H1 (cell line): ENCODE results near the gene RAB43. TPM values are rescaled to one million over a fixed set of nuclear protein-coding genes. Genes with fewer than 3 reads are reported as not detected.

Source experiments
- CTCF ChIA-PET: fragments of 300-600 bp; sonication (Branson Sonifier 250); formaldehyde crosslinking; loops from one replicate; lab custom pipeline; 2021; ENCODE audit not compliant: partially characterized antibody; lab: Charles Lee
- POLR2A ChIA-PET: fragments of 300-600 bp; sonication (Branson Sonifier 250); formaldehyde crosslinking; loops from one replicate; lab custom pipeline; 2021; ENCODE audit warnings: inconsistent platforms; ENCODE audit not compliant: partially characterized antibody; lab: Charles Lee
- DNase-seq, 2 experiments: peaks; one replicate each; pipeline versions ENCODE4 v3.0.0 to v3.0.0-alpha.2; 2010 to 2022; ENCODE audit warnings: low spot score in 2 of 2, low read depth in 1 of 2, mixed read lengths in 1 of 2
- FAIRE-seq: peaks from 2 replicates; lab custom pipeline; 2011; peaks lifted over from hg19 to GRCh38; lab: Jason Lieb, UNC
- H2AFZ ChIP-seq: 2 replicates; pipeline ENCODE4 v1.8.1; 2012; ENCODE audit warnings: low read length, inconsistent platforms
- H2AK5ac ChIP-seq: 2 replicates; pipeline ENCODE4 v1.6.1; 2013; ENCODE audit warnings: low read depth, low read length
- H2BK120ac ChIP-seq: replicated peaks from 2 replicates; pipeline ENCODE3; 2013; ENCODE audit warnings: low read depth, low read length, inconsistent platforms
- H2BK12ac ChIP-seq: 2 replicates; pipeline ENCODE4 v1.6.1; 2013; ENCODE audit warnings: low read depth, low read length
- H2BK15ac ChIP-seq: 2 replicates; pipeline ENCODE4 v1.6.1; 2013; ENCODE audit warnings: low read length
- H2BK20ac ChIP-seq: 2 replicates; pipeline ENCODE4 v1.6.1; 2013; ENCODE audit warnings: low read length
- H2BK5ac ChIP-seq: 2 replicates; pipeline ENCODE4 v1.6.1; 2013; ENCODE audit warnings: low read depth, low read length
- H3K14ac ChIP-seq: 2 replicates; pipeline ENCODE4 v1.6.1; 2013; ENCODE audit warnings: inconsistent platforms; ENCODE audit not compliant: insufficient read length
- H3K18ac ChIP-seq: 2 replicates; pipeline ENCODE4 v1.6.1; 2013; ENCODE audit warnings: low read length; ENCODE audit errors: extremely low read depth
- H3K23ac ChIP-seq: 2 replicates; pipeline ENCODE4 v1.6.1; 2013; ENCODE audit warnings: inconsistent platforms; ENCODE audit not compliant: insufficient read length
- H3K23me2 ChIP-seq: 2 replicates; pipeline ENCODE4 v1.6.1; 2013; ENCODE audit warnings: low read depth, low read length
- H3K27ac ChIP-seq: 2 replicates; pipeline ENCODE4 v1.6.1; 2011; ENCODE audit warnings: low read depth, low read length, inconsistent platforms
- H3K27me3 ChIP-seq, 4 experiments: replicated peaks in 1 of 4; 1 replicate in 1 of 4; 2 replicates in 3 of 4; pipeline versions ENCODE4 v1.6.1 to v1.8.1; 2011 to 2013; ENCODE audit warnings: low read length in 3 of 4, mild to moderate bottlenecking in 3 of 4, inconsistent platforms in 2 of 4, mixed read lengths in 2 of 4, moderate library complexity in 1 of 4; ENCODE audit not compliant: control insufficient read depth in 3 of 4, insufficient read depth in 3 of 4; ENCODE audit errors: extremely low read depth in 1 of 4
- H3K36me3 ChIP-seq, 4 experiments: 2 replicates each; pipeline versions ENCODE4 v1.6.1 to v1.8.1; 2011 to 2013; ENCODE audit warnings: mild to moderate bottlenecking in 4 of 4, low read length in 3 of 4, moderate library complexity in 2 of 4, control low read depth in 1 of 4, inconsistent platforms in 1 of 4; ENCODE audit not compliant: insufficient read depth in 4 of 4, control insufficient read depth in 2 of 4
- H3K4ac ChIP-seq: replicated peaks from 2 replicates; pipeline ENCODE3; 2013; ENCODE audit warnings: low read length, low read depth, mixed read lengths, inconsistent platforms; ENCODE audit not compliant: insufficient read length
- H3K4me1 ChIP-seq, 4 experiments: replicated peaks in 1 of 4; 1 replicate in 1 of 4; 2 replicates in 3 of 4; pipeline versions ENCODE4 v1.6.1 to v1.8.1; 2011 to 2013; ENCODE audit warnings: low read length in 3 of 4, inconsistent platforms in 2 of 4, mixed read lengths in 1 of 4; ENCODE audit not compliant: insufficient read depth in 4 of 4, control insufficient read depth in 3 of 4
- H3K4me2 ChIP-seq, 2 experiments: 2 replicates each; pipeline versions ENCODE4 v1.6.1 to v1.8.1; 2011 to 2013; ENCODE audit warnings: low read depth in 2 of 2, low read length in 2 of 2, control low read depth in 1 of 2, inconsistent platforms in 1 of 2, mild to moderate bottlenecking in 1 of 2; ENCODE audit not compliant: insufficient read depth in 1 of 2
- H3K4me3 ChIP-seq, 4 experiments: fragments of 200-600, 300-600 bp in 1 of 4; sonication (generic), shearing (Covaris generic), sonication (Bioruptor Twin) in 1 of 4; 2 replicates each; pipeline versions ENCODE4 v1.5.1 to v1.8.1; 2011 to 2016; ENCODE audit warnings: low read length in 4 of 4, low read depth in 3 of 4, control low read depth in 2 of 4, inconsistent platforms in 2 of 4, mild to moderate bottlenecking in 2 of 4, mixed read lengths in 1 of 4, moderate library complexity in 1 of 4; ENCODE audit not compliant: insufficient read depth in 2 of 4; ENCODE audit errors: extremely low read depth in 1 of 4
- H3K56ac ChIP-seq: replicated peaks from 2 replicates; pipeline ENCODE3; 2013; ENCODE audit warnings: low read depth, mild to moderate bottlenecking, mixed read lengths, low read length, inconsistent platforms; ENCODE audit not compliant: insufficient read length
- H3K79me1 ChIP-seq: 2 replicates; pipeline ENCODE4 v1.6.1; 2013; ENCODE audit warnings: low read depth, low read length, control low read depth
- H3K79me2 ChIP-seq, 2 experiments: 2 replicates each; pipeline versions ENCODE4 v1.6.1 to v1.8.1; 2012 to 2013; ENCODE audit warnings: low read length in 2 of 2, mild to moderate bottlenecking in 2 of 2, inconsistent platforms in 1 of 2; ENCODE audit not compliant: insufficient read depth in 2 of 2, control insufficient read depth in 1 of 2
- H3K9ac ChIP-seq, 4 experiments: replicated peaks in 1 of 4; 1 replicate in 1 of 4; 2 replicates in 3 of 4; pipeline versions ENCODE4 v1.6.1 to v1.8.1; 2011 to 2013; ENCODE audit warnings: low read depth in 3 of 4, low read length in 3 of 4, control low read depth in 2 of 4, mild to moderate bottlenecking in 2 of 4, moderate library complexity in 2 of 4, inconsistent platforms in 1 of 4; ENCODE audit errors: extremely low read depth in 1 of 4
- H3K9me3 ChIP-seq, 2 experiments: 2 replicates each; pipeline versions ENCODE4 v1.6.1 to v1.8.1; 2012 to 2013; ENCODE audit warnings: mild to moderate bottlenecking in 2 of 2, moderate library complexity in 2 of 2, control low read depth in 1 of 2, inconsistent platforms in 1 of 2, low read depth in 1 of 2, low read length in 1 of 2, mixed read lengths in 1 of 2; ENCODE audit not compliant: insufficient read depth in 2 of 2
- H4K20me1 ChIP-seq, 2 experiments: replicated peaks in 1 of 2; 2 replicates each; pipeline versions ENCODE3 to v1.8.1; 2011 to 2013; ENCODE audit warnings: inconsistent platforms in 2 of 2, low read length in 2 of 2, mild to moderate bottlenecking in 1 of 2; ENCODE audit not compliant: insufficient read depth in 2 of 2, control insufficient read depth in 1 of 2
- H4K5ac ChIP-seq: 2 replicates; pipeline ENCODE4 v1.6.1; 2013; ENCODE audit warnings: low read length, low read depth, mixed read lengths, inconsistent platforms; ENCODE audit not compliant: insufficient read length
- H4K8ac ChIP-seq: 2 replicates; pipeline ENCODE4 v1.8.0; 2013; ENCODE audit warnings: mild to moderate bottlenecking, moderate library complexity, low read length, inconsistent platforms; ENCODE audit not compliant: insufficient read depth; ENCODE audit errors: extremely low read depth
- H4K91ac ChIP-seq: replicated peaks from 2 replicates; pipeline ENCODE3; 2013; ENCODE audit warnings: low read length, mixed read lengths, inconsistent platforms; ENCODE audit not compliant: insufficient read length
- CEBPB ChIP-seq: IDR thresholded peaks from 2 replicates; pipeline ENCODE4 v1.6.1; 2012; ENCODE audit warnings: low read depth, low read length
- CTBP2 ChIP-seq: IDR thresholded peaks from 2 replicates; pipeline ENCODE4 v1.7.0; 2011; ENCODE audit warnings: borderline replicate concordance, mild to moderate bottlenecking, moderate library complexity, mixed read lengths, low read length; ENCODE audit not compliant: insufficient read depth, insufficient read length
- GABPA ChIP-seq: IDR thresholded peaks from 2 replicates; pipeline ENCODE4 v1.6.1; 2011; ENCODE audit warnings: mild to moderate bottlenecking, low read length, moderate library complexity, borderline replicate concordance; ENCODE audit not compliant: insufficient read depth
- GTF2F1 ChIP-seq: IDR thresholded peaks from 2 replicates; pipeline ENCODE4 v1.6.1; 2012; ENCODE audit warnings: low read depth, low read length, improper control_type of control experiment, borderline replicate concordance
- HDAC6 ChIP-seq: IDR thresholded peaks from one replicate; pipeline ENCODE4 v1.7.1; 2012; ENCODE audit warnings: low read depth, mild to moderate bottlenecking, inconsistent platforms, low read length, moderate library complexity
- WGBS, 2 experiments: shearing (Covaris generic) in 1 of 2; methylation state at CpG; one replicate each; pipeline versions ENCODE4 v1.1.6 to v1.1.7; 2013 to 2015; ENCODE audit warnings: low lambda C conversion rate in 2 of 2, mixed read lengths in 2 of 2, inconsistent platforms in 1 of 2, low coverage in 1 of 2, missing lambda C conversion rate in 1 of 2; ENCODE audit not compliant: insufficient replicate concordance in 2 of 2, insufficient coverage in 1 of 2, insufficient read length in 1 of 2; ENCODE audit errors: extremely low coverage in 1 of 2, missing lambda C conversion rate in 1 of 2; 5-methylcytosine and 5-hydroxymethylcytosine counted together
- polyA plus RNA-seq, 7 experiments: library from polyadenylated mRNA; depleted of rRNA in 3 of 7; stranded (reverse) in 5 of 7; unstranded in 2 of 7; fragments of >200 nt in 5 of 7; fragments of 200-250 nt in 2 of 7; gene quantifications; 1 replicate in 5 of 7; 2 replicates in 1 of 7; 4 replicates in 1 of 7; pipeline versions ENCODE4 v1.2.1 to v1.2.3, GENCODE V29; 2011 to 2013; ENCODE audit warnings: missing spikeins in 2 of 7, mixed read lengths in 2 of 7
- total RNA-seq: library from RNA; stranded (reverse); fragmentation: NEBNext Ultra II Directional; extraction: Animal tissue kit (Norgen Biotek cat#: 25700); gene quantifications from 2 replicates; pipeline ENCODE4 v1.2.1, GENCODE V29; 2021
- TF ChIP-seq, protein P1 (sequence below): IDR thresholded peaks from 2 replicates; pipeline ENCODE4 v1.6.1; 2012; ENCODE audit warnings: inconsistent platforms

The RAB43 gene
- total and polyA plus RNA-seq, 2 of the 8 experiments (the other 6 are each of a cell fraction or from before 2014, with no cell fraction given): 13.1 to 19.4 TPM

DNA sequence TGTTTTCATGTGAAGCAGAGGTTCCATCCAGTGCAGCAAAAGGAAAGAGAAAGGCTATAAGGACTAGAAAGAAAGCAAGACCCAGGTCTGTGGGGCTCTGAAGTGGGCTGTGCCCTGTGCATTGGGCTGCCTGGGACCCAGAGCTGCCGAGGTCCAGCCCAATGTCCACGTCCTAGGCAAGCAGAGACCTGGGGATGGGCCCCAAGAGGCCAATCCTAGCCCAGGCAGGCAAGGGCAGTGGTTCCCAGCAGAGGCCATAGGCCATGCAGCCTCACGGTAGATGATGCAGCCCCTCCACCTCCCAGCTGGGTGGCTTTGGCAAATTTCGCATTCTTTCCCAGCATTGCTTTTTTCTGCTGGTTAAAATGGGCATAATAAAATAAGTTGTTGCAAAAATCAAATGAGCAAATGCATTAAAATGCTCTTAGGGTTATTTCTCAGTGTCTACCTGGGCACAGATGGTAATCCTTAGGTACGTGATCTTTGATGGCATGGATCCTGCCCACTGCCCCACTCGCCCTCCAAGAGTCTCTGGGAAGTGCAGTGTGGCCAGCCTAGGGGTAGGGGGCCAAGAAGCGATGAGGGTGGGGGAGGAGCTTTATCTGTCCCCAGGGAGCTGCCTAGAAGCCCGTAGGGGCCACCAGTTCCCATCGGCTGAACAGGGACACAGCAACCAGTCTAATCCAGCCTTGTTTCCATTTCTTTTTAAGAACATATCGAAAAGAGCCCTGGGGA, 83.3 kb downstream of the RAB43 start:
- Histone ChIP-seq H4K5ac (no peak overlapping the region), H4K20me1 (no peaks in the 10 kb centered on the region), H2BK5ac (no peak overlapping the region)
- TF ChIP-seq GABPA: no peak
- TF ChIP-seq CTBP2: no peak
- no peak for TF ChIP-seq HDAC6
- TF ChIP-seq, protein P1, sequence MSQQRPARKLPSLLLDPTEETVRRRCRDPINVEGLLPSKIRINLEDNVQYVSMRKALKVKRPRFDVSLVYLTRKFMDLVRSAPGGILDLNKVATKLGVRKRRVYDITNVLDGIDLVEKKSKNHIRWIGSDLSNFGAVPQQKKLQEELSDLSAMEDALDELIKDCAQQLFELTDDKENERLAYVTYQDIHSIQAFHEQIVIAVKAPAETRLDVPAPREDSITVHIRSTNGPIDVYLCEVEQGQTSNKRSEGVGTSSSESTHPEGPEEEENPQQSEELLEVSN: no peak
- TF ChIP-seq GTF2F1: no peak
- TF ChIP-seq CEBPB: no peak
- TF ChIP-seq, all 59 proteins: peak for 0
- DNase-seq (no peak), FAIRE-seq (no peak)
- H4K91ac ChIP-seq: no peak overlapping the region
- no peak overlapping the region for H2BK12ac ChIP-seq
- 0 out of 2 replicates have a peak overlapping the region, but pooled peaks have one; percentile 19 for H2AFZ ChIP-seq
- H3K56ac ChIP-seq: no peak overlapping the region
- no peaks in the 10 kb centered on the region for H3K23me2 ChIP-seq
- H3K27me3 ChIP-seq: no peaks in the 10 kb centered on the region; a peak in 1 of 7 replicates
- H3K4ac ChIP-seq: no peak overlapping the region
- H3K36me3 ChIP-seq: no peaks in the 10 kb centered on the region
- 80% methylated on average over 10 of the region's 10 CpGs; no CpG with 5 or more reads in 1 of the 2 experiments for WGBS, 2 experiments
- no peak overlapping the region for H3K4me2 ChIP-seq
- H3K9me3 ChIP-seq: no peaks in the 10 kb centered on the region
- H3K23ac ChIP-seq: no peak overlapping the region
- H3K79me2 ChIP-seq: no peaks in the 10 kb centered on the region
- H3K79me1 ChIP-seq: no peaks in the 10 kb centered on the region
- no peak overlapping the region for H3K9ac ChIP-seq
- H3K4me1 ChIP-seq: peaks cover 2 to 15% (median 5%) of the 10 kb centered on the region in 4 experiments; a peak in 6 of 7 replicates
- no peak overlapping the region for H3K18ac ChIP-seq
- ChIA-PET CTCF (interaction anchor here (0.6 to 8.4 kb wide), 6 partner anchors 10 to 402 kb away, joined by 3 to 84 read pairs (median 3); no protein-coding TSS in a partner anchor), POLR2A (interaction anchor here (1.2 kb wide), 1 partner anchor 278 kb away, joined by 4 read pairs; a partner anchor contains a TSS)
- no peak overlapping the region for H3K4me3 ChIP-seq
- no peak overlapping the region for H2AK5ac ChIP-seq
- no peak overlapping the region for H3K27ac ChIP-seq
- no peak overlapping the region for H2BK15ac ChIP-seq
- no peak overlapping the region for H2BK20ac ChIP-seq
- H2BK120ac ChIP-seq: no peak overlapping the region
- H3K14ac ChIP-seq: no peak overlapping the region
- H4K8ac ChIP-seq: no peak overlapping the region
